Adrenal gland (tissue), 5 donors: ENCODE measurements around the gene GRM5.

Experiments used
- CTCF ChIP-seq, 6 experiments: fragments of 450-650 bp in 4 of 6; fragments of 200-600 bp in 2 of 6; sonication (generic) in 1 of 6; IDR thresholded peaks; 1 replicate in 5 of 6; 2 replicates in 1 of 6; pipeline versions ENCODE4 v1.5.1 to v1.8.0; 2016 to 2021; ENCODE audit warnings: antibody characterized with exemption in 6 of 6, mild to moderate bottlenecking in 2 of 6, moderate library complexity in 1 of 6
- POLR2A ChIP-seq, 2 donors: fragments of 450-650 bp; IDR thresholded peaks; one replicate each; pipeline ENCODE4 v1.6.1; 2017; ENCODE audit warnings: antibody characterized with exemption in 2 of 2, mild to moderate bottlenecking in 2 of 2, moderate library complexity in 1 of 2
- donor health status: DM: no; HTN: no; CAD: no.

GRCh38 chr11:88464528-88464927, 601.3 kb downstream of the GRM5 start:
- TF ChIP-seq CTCF (IDR thresholded peaks at IDR 0.05), result no peak
- no peak for TF ChIP-seq POLR2A (IDR thresholded peaks at IDR 0.05)
